Lower leg skin (tissue), 3 donors: ENCODE results near the gene GATA2.

Experiments
- POLR2A ChIP-seq, 2 donors: fragments of 450-650 bp; IDR thresholded peaks; one replicate each; pipeline ENCODE4 v1.6.1; 2016 to 2017; ENCODE audit warnings: antibody characterized with exemption in 2 of 2, mild to moderate bottlenecking in 1 of 2, moderate library complexity in 1 of 2
- TF ChIP-seq, protein P1 (sequence below), 3 donors: fragments of 450-650 bp; IDR thresholded peaks; one replicate each; pipeline ENCODE4 v1.5.1; 2016; ENCODE audit warnings: antibody characterized with exemption in 3 of 3, mild to moderate bottlenecking in 3 of 3, moderate library complexity in 2 of 3

DNA sequence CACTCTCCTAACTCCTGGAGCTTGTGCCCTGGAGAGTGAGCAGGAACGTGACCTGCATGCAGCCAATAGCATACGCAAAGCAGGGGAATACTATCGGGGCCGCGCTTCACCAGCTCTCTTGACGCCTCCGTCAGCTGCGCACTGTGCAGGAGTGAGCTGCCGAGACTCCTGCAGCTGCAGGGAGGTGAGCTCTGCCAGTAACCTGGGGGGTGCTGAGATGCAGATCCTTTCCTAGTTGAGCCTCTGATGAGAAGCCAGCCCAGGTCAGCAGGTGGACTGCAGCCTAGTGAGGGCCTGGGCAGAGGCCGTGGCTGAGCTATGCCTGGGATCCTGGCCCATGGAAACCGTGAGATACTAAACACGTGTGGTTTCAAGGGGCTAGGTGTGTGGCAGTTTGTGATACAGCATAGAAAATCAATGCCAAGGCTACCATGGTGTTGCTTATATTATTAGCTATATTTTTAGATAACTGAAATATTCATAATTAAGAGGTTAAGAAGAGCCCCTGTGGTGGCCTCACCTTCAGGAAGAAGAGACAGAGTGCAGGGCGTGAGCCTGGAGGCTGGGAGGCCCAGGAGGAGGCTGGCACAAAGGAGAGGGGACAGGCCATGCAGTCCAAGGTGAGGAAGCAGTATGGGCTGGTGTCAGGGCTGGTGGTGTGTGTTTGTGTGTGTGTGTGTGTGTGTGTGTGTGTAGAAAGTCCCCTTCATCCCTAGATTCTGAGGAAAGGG is 20.4 kb downstream of the GATA2 start:
- TF ChIP-seq POLR2A (IDR thresholded peaks at IDR 0.05), result no peak
- TF ChIP-seq, protein P1, sequence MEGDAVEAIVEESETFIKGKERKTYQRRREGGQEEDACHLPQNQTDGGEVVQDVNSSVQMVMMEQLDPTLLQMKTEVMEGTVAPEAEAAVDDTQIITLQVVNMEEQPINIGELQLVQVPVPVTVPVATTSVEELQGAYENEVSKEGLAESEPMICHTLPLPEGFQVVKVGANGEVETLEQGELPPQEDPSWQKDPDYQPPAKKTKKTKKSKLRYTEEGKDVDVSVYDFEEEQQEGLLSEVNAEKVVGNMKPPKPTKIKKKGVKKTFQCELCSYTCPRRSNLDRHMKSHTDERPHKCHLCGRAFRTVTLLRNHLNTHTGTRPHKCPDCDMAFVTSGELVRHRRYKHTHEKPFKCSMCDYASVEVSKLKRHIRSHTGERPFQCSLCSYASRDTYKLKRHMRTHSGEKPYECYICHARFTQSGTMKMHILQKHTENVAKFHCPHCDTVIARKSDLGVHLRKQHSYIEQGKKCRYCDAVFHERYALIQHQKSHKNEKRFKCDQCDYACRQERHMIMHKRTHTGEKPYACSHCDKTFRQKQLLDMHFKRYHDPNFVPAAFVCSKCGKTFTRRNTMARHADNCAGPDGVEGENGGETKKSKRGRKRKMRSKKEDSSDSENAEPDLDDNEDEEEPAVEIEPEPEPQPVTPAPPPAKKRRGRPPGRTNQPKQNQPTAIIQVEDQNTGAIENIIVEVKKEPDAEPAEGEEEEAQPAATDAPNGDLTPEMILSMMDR (IDR thresholded peaks at IDR 0.05), result no peak
